Ammon's horn (tissue), 1 donor: ENCODE measurements around the gene MAGEF1.

Source experiments
- DNase-seq: peaks from one replicate; pipeline ENCODE4 v3.0.0-alpha.2; 2016; ENCODE audit warnings: low spot score

MAGEF1 gene

GRCh38 chr3:184669578-184669977 is 42.3 kb downstream of the MAGEF1 start:
- DNase-seq = no peak

- no peak for DNase-seq
Measured at GRCh38 chr3:184666442-184666841, 45.4 kb downstream of the MAGEF1 start.

- DNase-seq = no peak
Measured at GRCh38 chr3:184665101-184665500, 46.8 kb downstream of the MAGEF1 start.

- DNase-seq = no peak
Measured at GRCh38 chr3:184663756-184664155, 48.1 kb downstream of the MAGEF1 start.

GRCh38 chr3:184663356-184663755 is 48.5 kb downstream of the MAGEF1 start:
- no peak for DNase-seq

GRCh38 chr3:184662187-184662586 is 49.7 kb downstream of the MAGEF1 start:
- DNase-seq = no peak

- DNase-seq = no peak
Measured at GRCh38 chr3:184660931-184661330, 50.9 kb downstream of the MAGEF1 start.
